H1 (cell line): ENCODE data around the gene TNS3. TPM values are rescaled to one million over a fixed set of nuclear protein-coding genes. Genes with fewer than 3 reads are reported as not detected.

Experiments used
- CTCF ChIA-PET: fragments of 300-600 bp; sonication (Branson Sonifier 250); formaldehyde crosslinking; loops from one replicate; lab custom pipeline; 2021; ENCODE audit not compliant: partially characterized antibody; lab: Charles Lee
- POLR2A ChIA-PET: fragments of 300-600 bp; sonication (Branson Sonifier 250); formaldehyde crosslinking; loops from one replicate; lab custom pipeline; 2021; ENCODE audit warnings: inconsistent platforms; ENCODE audit not compliant: partially characterized antibody; lab: Charles Lee
- DNase-seq, 2 experiments: peaks; one replicate each; pipeline versions ENCODE4 v3.0.0 to v3.0.0-alpha.2; 2010 to 2022; ENCODE audit warnings: low spot score in 2 of 2, low read depth in 1 of 2, mixed read lengths in 1 of 2
- FAIRE-seq: peaks from 2 replicates; lab custom pipeline; 2011; peaks lifted over from hg19 to GRCh38; lab: Jason Lieb, UNC
- H2AFZ ChIP-seq: 2 replicates; pipeline ENCODE4 v1.8.1; 2012; ENCODE audit warnings: low read length, inconsistent platforms
- H2AK5ac ChIP-seq: 2 replicates; pipeline ENCODE4 v1.6.1; 2013; ENCODE audit warnings: low read depth, low read length
- H2BK120ac ChIP-seq: replicated peaks from 2 replicates; pipeline ENCODE3; 2013; ENCODE audit warnings: low read depth, low read length, inconsistent platforms
- H2BK12ac ChIP-seq: 2 replicates; pipeline ENCODE4 v1.6.1; 2013; ENCODE audit warnings: low read depth, low read length
- H2BK15ac ChIP-seq: 2 replicates; pipeline ENCODE4 v1.6.1; 2013; ENCODE audit warnings: low read length
- H2BK20ac ChIP-seq: 2 replicates; pipeline ENCODE4 v1.6.1; 2013; ENCODE audit warnings: low read length
- H2BK5ac ChIP-seq: 2 replicates; pipeline ENCODE4 v1.6.1; 2013; ENCODE audit warnings: low read depth, low read length
- H3K14ac ChIP-seq: 2 replicates; pipeline ENCODE4 v1.6.1; 2013; ENCODE audit warnings: inconsistent platforms; ENCODE audit not compliant: insufficient read length
- H3K18ac ChIP-seq: 2 replicates; pipeline ENCODE4 v1.6.1; 2013; ENCODE audit warnings: low read length; ENCODE audit errors: extremely low read depth
- H3K23ac ChIP-seq: 2 replicates; pipeline ENCODE4 v1.6.1; 2013; ENCODE audit warnings: inconsistent platforms; ENCODE audit not compliant: insufficient read length
- H3K23me2 ChIP-seq: 2 replicates; pipeline ENCODE4 v1.6.1; 2013; ENCODE audit warnings: low read depth, low read length
- H3K27ac ChIP-seq: 2 replicates; pipeline ENCODE4 v1.6.1; 2011; ENCODE audit warnings: low read depth, low read length, inconsistent platforms
- H3K27me3 ChIP-seq, 4 experiments: replicated peaks in 1 of 4; 1 replicate in 1 of 4; 2 replicates in 3 of 4; pipeline versions ENCODE4 v1.6.1 to v1.8.1; 2011 to 2013; ENCODE audit warnings: low read length in 3 of 4, mild to moderate bottlenecking in 3 of 4, inconsistent platforms in 2 of 4, mixed read lengths in 2 of 4, moderate library complexity in 1 of 4; ENCODE audit not compliant: control insufficient read depth in 3 of 4, insufficient read depth in 3 of 4; ENCODE audit errors: extremely low read depth in 1 of 4
- H3K36me3 ChIP-seq, 4 experiments: 2 replicates each; pipeline versions ENCODE4 v1.6.1 to v1.8.1; 2011 to 2013; ENCODE audit warnings: mild to moderate bottlenecking in 4 of 4, low read length in 3 of 4, moderate library complexity in 2 of 4, control low read depth in 1 of 4, inconsistent platforms in 1 of 4; ENCODE audit not compliant: insufficient read depth in 4 of 4, control insufficient read depth in 2 of 4
- H3K4ac ChIP-seq: replicated peaks from 2 replicates; pipeline ENCODE3; 2013; ENCODE audit warnings: low read length, low read depth, mixed read lengths, inconsistent platforms; ENCODE audit not compliant: insufficient read length
- H3K4me1 ChIP-seq, 4 experiments: replicated peaks in 1 of 4; 1 replicate in 1 of 4; 2 replicates in 3 of 4; pipeline versions ENCODE4 v1.6.1 to v1.8.1; 2011 to 2013; ENCODE audit warnings: low read length in 3 of 4, inconsistent platforms in 2 of 4, mixed read lengths in 1 of 4; ENCODE audit not compliant: insufficient read depth in 4 of 4, control insufficient read depth in 3 of 4
- H3K4me2 ChIP-seq, 2 experiments: 2 replicates each; pipeline versions ENCODE4 v1.6.1 to v1.8.1; 2011 to 2013; ENCODE audit warnings: low read depth in 2 of 2, low read length in 2 of 2, control low read depth in 1 of 2, inconsistent platforms in 1 of 2, mild to moderate bottlenecking in 1 of 2; ENCODE audit not compliant: insufficient read depth in 1 of 2
- H3K4me3 ChIP-seq, 4 experiments: fragments of 200-600, 300-600 bp in 1 of 4; sonication (generic), shearing (Covaris generic), sonication (Bioruptor Twin) in 1 of 4; 2 replicates each; pipeline versions ENCODE4 v1.5.1 to v1.8.1; 2011 to 2016; ENCODE audit warnings: low read length in 4 of 4, low read depth in 3 of 4, control low read depth in 2 of 4, inconsistent platforms in 2 of 4, mild to moderate bottlenecking in 2 of 4, mixed read lengths in 1 of 4, moderate library complexity in 1 of 4; ENCODE audit not compliant: insufficient read depth in 2 of 4; ENCODE audit errors: extremely low read depth in 1 of 4
- H3K56ac ChIP-seq: replicated peaks from 2 replicates; pipeline ENCODE3; 2013; ENCODE audit warnings: low read depth, mild to moderate bottlenecking, mixed read lengths, low read length, inconsistent platforms; ENCODE audit not compliant: insufficient read length
- H3K79me1 ChIP-seq: 2 replicates; pipeline ENCODE4 v1.6.1; 2013; ENCODE audit warnings: low read depth, low read length, control low read depth
- H3K79me2 ChIP-seq, 2 experiments: 2 replicates each; pipeline versions ENCODE4 v1.6.1 to v1.8.1; 2012 to 2013; ENCODE audit warnings: low read length in 2 of 2, mild to moderate bottlenecking in 2 of 2, inconsistent platforms in 1 of 2; ENCODE audit not compliant: insufficient read depth in 2 of 2, control insufficient read depth in 1 of 2
- H3K9ac ChIP-seq, 4 experiments: replicated peaks in 1 of 4; 1 replicate in 1 of 4; 2 replicates in 3 of 4; pipeline versions ENCODE4 v1.6.1 to v1.8.1; 2011 to 2013; ENCODE audit warnings: low read depth in 3 of 4, low read length in 3 of 4, control low read depth in 2 of 4, mild to moderate bottlenecking in 2 of 4, moderate library complexity in 2 of 4, inconsistent platforms in 1 of 4; ENCODE audit errors: extremely low read depth in 1 of 4
- H3K9me3 ChIP-seq, 2 experiments: 2 replicates each; pipeline versions ENCODE4 v1.6.1 to v1.8.1; 2012 to 2013; ENCODE audit warnings: mild to moderate bottlenecking in 2 of 2, moderate library complexity in 2 of 2, control low read depth in 1 of 2, inconsistent platforms in 1 of 2, low read depth in 1 of 2, low read length in 1 of 2, mixed read lengths in 1 of 2; ENCODE audit not compliant: insufficient read depth in 2 of 2
- H4K20me1 ChIP-seq, 2 experiments: replicated peaks in 1 of 2; 2 replicates each; pipeline versions ENCODE3 to v1.8.1; 2011 to 2013; ENCODE audit warnings: inconsistent platforms in 2 of 2, low read length in 2 of 2, mild to moderate bottlenecking in 1 of 2; ENCODE audit not compliant: insufficient read depth in 2 of 2, control insufficient read depth in 1 of 2
- H4K5ac ChIP-seq: 2 replicates; pipeline ENCODE4 v1.6.1; 2013; ENCODE audit warnings: low read length, low read depth, mixed read lengths, inconsistent platforms; ENCODE audit not compliant: insufficient read length
- H4K8ac ChIP-seq: 2 replicates; pipeline ENCODE4 v1.8.0; 2013; ENCODE audit warnings: mild to moderate bottlenecking, moderate library complexity, low read length, inconsistent platforms; ENCODE audit not compliant: insufficient read depth; ENCODE audit errors: extremely low read depth
- H4K91ac ChIP-seq: replicated peaks from 2 replicates; pipeline ENCODE3; 2013; ENCODE audit warnings: low read length, mixed read lengths, inconsistent platforms; ENCODE audit not compliant: insufficient read length
- BACH1 ChIP-seq: IDR thresholded peaks from 2 replicates; pipeline ENCODE4 v1.6.1; 2012; ENCODE audit warnings: low read length, improper control_type of control experiment
- HDAC6 ChIP-seq: IDR thresholded peaks from one replicate; pipeline ENCODE4 v1.7.1; 2012; ENCODE audit warnings: low read depth, mild to moderate bottlenecking, inconsistent platforms, low read length, moderate library complexity
- POU5F1 ChIP-seq: IDR thresholded peaks from 2 replicates; pipeline ENCODE4 v1.6.1; 2011; ENCODE audit warnings: low read depth, mild to moderate bottlenecking, low read length, moderate library complexity
- ZNF274 ChIP-seq: IDR thresholded peaks from 2 replicates; pipeline ENCODE4 v1.7.0; 2012; ENCODE audit warnings: low read length, borderline replicate concordance; ENCODE audit errors: extremely low read depth
- WGBS, 2 experiments: shearing (Covaris generic) in 1 of 2; methylation state at CpG; one replicate each; pipeline versions ENCODE4 v1.1.6 to v1.1.7; 2013 to 2015; ENCODE audit warnings: low lambda C conversion rate in 2 of 2, mixed read lengths in 2 of 2, inconsistent platforms in 1 of 2, low coverage in 1 of 2, missing lambda C conversion rate in 1 of 2; ENCODE audit not compliant: insufficient replicate concordance in 2 of 2, insufficient coverage in 1 of 2, insufficient read length in 1 of 2; ENCODE audit errors: extremely low coverage in 1 of 2, missing lambda C conversion rate in 1 of 2; 5-methylcytosine and 5-hydroxymethylcytosine counted together
- polyA plus RNA-seq, 7 experiments: library from polyadenylated mRNA; depleted of rRNA in 3 of 7; stranded (reverse) in 5 of 7; unstranded in 2 of 7; fragments of >200 nt in 5 of 7; fragments of 200-250 nt in 2 of 7; gene quantifications; 1 replicate in 5 of 7; 2 replicates in 1 of 7; 4 replicates in 1 of 7; pipeline versions ENCODE4 v1.2.1 to v1.2.3, GENCODE V29; 2011 to 2013; ENCODE audit warnings: missing spikeins in 2 of 7, mixed read lengths in 2 of 7
- total RNA-seq: library from RNA; stranded (reverse); fragmentation: NEBNext Ultra II Directional; extraction: Animal tissue kit (Norgen Biotek cat#: 25700); gene quantifications from 2 replicates; pipeline ENCODE4 v1.2.1, GENCODE V29; 2021

The TNS3 gene
- total and polyA plus RNA-seq, 2 of the 8 experiments (the other 6 are each of a cell fraction or from before 2014, with no cell fraction given) = 11.9 to 24.2 TPM

- CTCF ChIA-PET = interaction anchor here (0.9 to 1.3 kb wide), 2 partner anchors 12 to 81 kb away, joined by 3 to 4 read pairs; no protein-coding TSS in a partner anchor
- Histone ChIP-seq H4K91ac (peak overlapping the region; percentile 7), H3K4me2 (peak overlapping the region in 1 of 2 experiments; percentile 80; a peak in 1 of 4 replicates), H4K20me1 (peaks cover 0 to 2% of the 10 kb centered on the region in 2 experiments), H3K9ac (no peak overlapping the region), H3K18ac (no peak overlapping the region), H2AFZ (no peak overlapping the region), H2BK120ac (no peak overlapping the region), H3K36me3 (no peaks in the 10 kb centered on the region), H3K4me1 (peaks cover 5 to 32% (median 16%) of the 10 kb centered on the region in 4 experiments), H3K27me3 (peaks cover 0 to 15% (median 11%) of the 10 kb centered on the region in 4 experiments; a peak in 6 of 7 replicates)
- WGBS, 2 experiments = 94% methylated on average over 18 of the region's 18 CpGs; no CpG with 5 or more reads in 1 of the 2 experiments
- TF ChIP-seq POU5F1 (no peak), BACH1 (no peak), ZNF274 (no peak), HDAC6 (no peak)
- TF ChIP-seq, all 59 proteins: peak for 0
- peaks cover 3% of the 10 kb centered on the region; the same call in 1 of the 2 replicates for H3K23me2 ChIP-seq
- no peak overlapping the region for H3K4me3 ChIP-seq
- no peak overlapping the region for H3K14ac ChIP-seq
- H4K8ac ChIP-seq = no peak overlapping the region
- H2BK20ac ChIP-seq = 0 out of 2 replicates have a peak overlapping the region, but pooled peaks have one; percentile 15
- POLR2A ChIA-PET = interaction anchor here (1.0 to 2.1 kb wide), 4 partner anchors 13 to 48 kb away, joined by 3 to 5 read pairs (median 4); no protein-coding TSS in a partner anchor
- H2AK5ac ChIP-seq = no peak overlapping the region
- no peak overlapping the region for H3K27ac ChIP-seq
- H3K56ac ChIP-seq = no peak overlapping the region
- peaks cover 9 to 41% of the 10 kb centered on the region in 2 experiments for H3K79me2 ChIP-seq
- peaks cover 11% of the 10 kb centered on the region; the same call in 1 of the 2 replicates for H3K79me1 ChIP-seq
- H2BK5ac ChIP-seq = no peak overlapping the region
- no peak overlapping the region for H3K23ac ChIP-seq
- no peak overlapping the region for H3K4ac ChIP-seq
- FAIRE-seq (no peak), DNase-seq (no peak)
- H3K9me3 ChIP-seq = no peaks in the 10 kb centered on the region
- H2BK15ac ChIP-seq = no peak overlapping the region
- no peak overlapping the region for H4K5ac ChIP-seq
- H2BK12ac ChIP-seq = no peak overlapping the region
These were observed 3.2 kb downstream of the TNS3 start for GRCh38 chr7:47578579-47579270.
